ENCODE results near the gene CKS1B.
A peak's percentile ranks its signal among the peaks of the same experiment; 100 is the strongest.
"Not testable (repeated sequence)": the region's sequence is repeated elsewhere in the genome, so short reads cannot be mapped to it uniquely, and the experiment has no call there.

Gene CKS1B

GRCh38 chr1:154982341-154982740 lies 7.9 kb downstream of the CKS1B start:
- peak overlapping the region; percentile 69 for H3K27ac ChIP-seq (replicated peaks)
- no peak for DNase-seq (ENCODE audit: low read depth in 1 of 2, low spot score in 1 of 2)
- TF ChIP-seq GABPA (IDR thresholded peaks at IDR 0.05; ENCODE audit: low read depth) (no peak), POLR2AphosphoS5 (IDR thresholded peaks at IDR 0.05; ENCODE audit: low read depth) (no peak), CTCF (IDR thresholded peaks at IDR 0.05; ENCODE audit: insufficient read depth, low read length) (no peak), SPI1 (IDR thresholded peaks at IDR 0.05; ENCODE audit: borderline replicate concordance, low read depth) (no peak), REST (IDR thresholded peaks at IDR 0.05; ENCODE audit: insufficient replicate concordance, low read depth) (no peak)
- H3K4me3 ChIP-seq (replicated peaks; ENCODE audit: insufficient read depth, low read length), result peak overlapping the region; percentile 83
- H3K27me3 ChIP-seq (ENCODE audit: insufficient read depth, poor library complexity, severe bottlenecking), result no peaks in the 10 kb centered on the region

- peak; percentile 37; the same call in 1 of the 2 replicates for TF ChIP-seq POLR2AphosphoS5 (IDR thresholded peaks at IDR 0.05; ENCODE audit: low read depth)
- no peak for TF ChIP-seq REST (IDR thresholded peaks at IDR 0.05; ENCODE audit: insufficient replicate concordance, low read depth)
- TF ChIP-seq GABPA (IDR thresholded peaks at IDR 0.05; ENCODE audit: low read depth), result peak; percentile 91
- TF ChIP-seq CTCF (IDR thresholded peaks at IDR 0.05; ENCODE audit: insufficient read depth, low read length), result no peak
- peak; percentile 46; the same call in 1 of the 2 replicates for TF ChIP-seq SPI1 (IDR thresholded peaks at IDR 0.05; ENCODE audit: borderline replicate concordance, low read depth)
- DNase-seq (ENCODE audit: low read depth in 1 of 2, low spot score in 1 of 2), result peak; percentile 100
- H3K27ac ChIP-seq (replicated peaks), result peak within 1 kb of the TSS; percentile 69
- no peaks in the 10 kb centered on the region for H3K27me3 ChIP-seq (ENCODE audit: insufficient read depth, poor library complexity, severe bottlenecking)
- peak within 1 kb of the TSS; percentile 83 for H3K4me3 ChIP-seq (replicated peaks; ENCODE audit: insufficient read depth, low read length)
Observed at GRCh38 chr1:154982897-154983648, 8.6 kb downstream of the CKS1B start, which contains the start of gene FLAD1. Gene FLAD1, plus strand, starts transcription at chr1:154983344. Its CDS starts 351 bp downstream, at chr1:154983695.

GRCh38 chr1:154983776-154984466 lies 9.4 kb downstream of the CKS1B start:
- Histone ChIP-seq H3K27me3 (ENCODE audit: insufficient read depth, poor library complexity, severe bottlenecking) (no peaks in the 10 kb centered on the region), H3K4me3 (replicated peaks; ENCODE audit: insufficient read depth, low read length) (peak overlapping the region; percentile 83), H3K27ac (replicated peaks) (peak overlapping the region; percentile 66)
- no peak for DNase-seq (ENCODE audit: low read depth in 1 of 2, low spot score in 1 of 2)
- TF ChIP-seq SPI1 (IDR thresholded peaks at IDR 0.05; ENCODE audit: borderline replicate concordance, low read depth), result no peak
- TF ChIP-seq POLR2AphosphoS5 (IDR thresholded peaks at IDR 0.05; ENCODE audit: low read depth), result no peak
- no peak for TF ChIP-seq REST (IDR thresholded peaks at IDR 0.05; ENCODE audit: insufficient replicate concordance, low read depth)
- TF ChIP-seq CTCF (IDR thresholded peaks at IDR 0.05; ENCODE audit: insufficient read depth, low read length), result no peak
- no peak for TF ChIP-seq GABPA (IDR thresholded peaks at IDR 0.05; ENCODE audit: low read depth)

- H3K27ac ChIP-seq (replicated peaks); H3K27me3 ChIP-seq (ENCODE audit: insufficient read depth, poor library complexity, severe bottlenecking); H3K4me3 ChIP-seq (replicated peaks; ENCODE audit: insufficient read depth, low read length); DNase-seq (ENCODE audit: low read depth in 1 of 2, low spot score in 1 of 2): not testable (repeated sequence)
Observed at GRCh38 chr1:154986736-154987135, 12.3 kb downstream of the CKS1B start.

All from HL-60 (cell line).